NT2/D1 (cell line): ENCODE data around the gene GNAO1.

Experiments used
- SUZ12 ChIP-seq: IDR thresholded peaks from 2 replicates; pipeline ENCODE4 v1.6.1; 2011; ENCODE audit not compliant: insufficient read length, insufficient read depth; ENCODE audit errors: extremely low read depth
- YY1 ChIP-seq: IDR thresholded peaks from 2 replicates; pipeline ENCODE4 v1.6.1; 2011; ENCODE audit not compliant: insufficient read length, insufficient read depth
- ZNF274 ChIP-seq: IDR thresholded peaks from 2 replicates; pipeline ENCODE4 v1.6.1; 2011; ENCODE audit warnings: mild to moderate bottlenecking, low read depth, low read length

- TF ChIP-seq ZNF274 = no peak
- TF ChIP-seq YY1 = no peak
- no peak for TF ChIP-seq SUZ12
Measured at GRCh38 chr16:56277075-56277474, 85.8 kb downstream of the GNAO1 start.
